MG63 (cell line): ENCODE results near the gene TMEM37. TPM values are rescaled to one million over a fixed set of nuclear protein-coding genes. Genes with fewer than 3 reads are reported as not detected.

Source experiments
- total RNA-seq: library from RNA; depleted of rRNA; stranded (reverse); fragments of >200 nt; shearing (Covaris generic); gene quantifications from 2 replicates; pipeline ENCODE4 v1.2.3, GENCODE V29; 2014; ENCODE audit warnings: low replicate concordance; rRNA removed

TMEM37 gene
- total RNA-seq, 1 experiment from 2014 or later, result 0.56 TPM

Other genes starting within 250 kb of the TMEM37 start
- 7.6 and 8.1 TPM in 2 replicates for gene STEAP3, start 208.0 kb upstream of the TMEM37 start, total RNA-seq
- gene C2orf76, start 65.0 kb upstream of the TMEM37 start, total RNA-seq, result 16.5 and 34.8 TPM in 2 replicates
- 68.1 and 102 TPM in 2 replicates for gene DBI, start 64.9 kb upstream of the TMEM37 start, total RNA-seq
- not detected in 2 replicates for gene SCTR, start 92.6 kb downstream of the TMEM37 start, total RNA-seq
- not detected in 2 replicates for gene CFAP221, start 112.6 kb downstream of the TMEM37 start, total RNA-seq
- gene TMEM177, start 247.3 kb downstream of the TMEM37 start, total RNA-seq, result 15.5 and 27.9 TPM in 2 replicates